Choroid plexus epithelial cell (primary cell): ENCODE measurements around the gene FAM222B.
A peak's percentile ranks its signal among the peaks of the same experiment; 100 is the strongest.

Experiments
- DNase-seq: peaks from one replicate; pipeline ENCODE4 v3.0.0-alpha.2; 2010; ENCODE audit warnings: low read depth
- H3K4me3 ChIP-seq: 2 replicates; pipeline ENCODE4 v1.5.1; 2011; ENCODE audit warnings: low read depth, mild to moderate bottlenecking, control low read depth, low read length, moderate library complexity
- CTCF ChIP-seq: conservative IDR thresholded peaks from 2 replicates; pipeline ENCODE4 v1.5.1; 2011; ENCODE audit warnings: low read depth, mild to moderate bottlenecking, control low read depth, inconsistent platforms, low read length, moderate library complexity

The FAM222B gene

GRCh38 chr17:28860363-28860808 lies 17.8 kb upstream of the FAM222B start:
- no peak overlapping the region for H3K4me3 ChIP-seq
- TF ChIP-seq CTCF: no peak
- no peak for DNase-seq

- TF ChIP-seq CTCF: no peak
- no peak overlapping the region for H3K4me3 ChIP-seq
- no peak for DNase-seq
Measured at GRCh38 chr17:28858801-28859355, 16.3 kb upstream of the FAM222B start.

GRCh38 chr17:28857905-28858800 lies 15.6 kb upstream of the FAM222B start:
- TF ChIP-seq CTCF: no peak
- no peak for DNase-seq
- H3K4me3 ChIP-seq: no peak overlapping the region

- no peak overlapping the region for H3K4me3 ChIP-seq
- DNase-seq: no peak
- no peak for TF ChIP-seq CTCF
Measured at GRCh38 chr17:28856028-28856574, 13.5 kb upstream of the FAM222B start.

GRCh38 chr17:28855336-28855679 lies 12.7 kb upstream of the FAM222B start:
- no peak for DNase-seq
- no peak for TF ChIP-seq CTCF
- peak overlapping the region; percentile 83 for H3K4me3 ChIP-seq

- TF ChIP-seq CTCF: peak; percentile 11
- peak; percentile 90 for DNase-seq
- H3K4me3 ChIP-seq: peak within 1 kb of the TSS; percentile 83
Measured at GRCh38 chr17:28854457-28855335, 12.1 kb upstream of the FAM222B start, which contains the start of gene ERAL1. Gene ERAL1, plus strand, starts transcription at chr17:28855016. Its CDS starts 19 bp downstream, at chr17:28855035.
